HFFc6 (cell line): Measurements from ENCODE around the gene FAF2. TPM values are rescaled to one million over a fixed set of nuclear protein-coding genes. Genes with fewer than 3 reads are reported as not detected.

ENCODE experiments used
- DNase-seq: peaks from one replicate; pipeline ENCODE4 v3.0.0-alpha.2; 2018
- H3K27ac Mint-ChIP-seq: 2 replicates; pipeline ENCODE4 v1.8.0; 2020; ENCODE audit warnings: mild to moderate bottlenecking, mixed read lengths
- H3K27me3 Mint-ChIP-seq: 2 replicates; pipeline ENCODE4 v1.8.0; 2021; ENCODE audit warnings: mild to moderate bottlenecking, moderate library complexity, mixed read lengths; ENCODE audit not compliant: insufficient read depth
- H3K36me3 Mint-ChIP-seq: 2 replicates; pipeline ENCODE4 v1.8.0; 2021; ENCODE audit warnings: low read depth, mixed read lengths
- H3K4me1 Mint-ChIP-seq: 2 replicates; pipeline ENCODE4 v1.8.0; 2020; ENCODE audit warnings: low read depth, mixed read lengths
- H3K4me3 Mint-ChIP-seq: 2 replicates; pipeline ENCODE4 v1.8.0; 2020; ENCODE audit warnings: mild to moderate bottlenecking, moderate library complexity, mixed read lengths
- H3K9me3 Mint-ChIP-seq: 2 replicates; pipeline ENCODE4 v1.8.0; 2020; ENCODE audit warnings: mild to moderate bottlenecking, mixed read lengths
- total RNA-seq, 6 experiments: library from RNA; stranded (reverse); fragmentation: NEBNext Ultra II Directional; extraction: Animal tissue kit (Norgen Biotek cat#: 25700); gene quantifications; 2 replicates in 1 of 6; 3 replicates in 5 of 6; pipeline ENCODE4 v1.2.3, GENCODE V29; 2021
- TF ChIP-seq, protein P1 (sequence below): fragments of 200-600 bp; sonication (generic); IDR thresholded peaks from 2 replicates; pipeline ENCODE4 v1.5.0; 2021; ENCODE audit warnings: antibody characterized with exemption, mild to moderate bottlenecking

Gene FAF2
- total RNA-seq, 6 experiments from 2014 or later = 43.4 to 53.1 (median 49.3) TPM

DNA sequence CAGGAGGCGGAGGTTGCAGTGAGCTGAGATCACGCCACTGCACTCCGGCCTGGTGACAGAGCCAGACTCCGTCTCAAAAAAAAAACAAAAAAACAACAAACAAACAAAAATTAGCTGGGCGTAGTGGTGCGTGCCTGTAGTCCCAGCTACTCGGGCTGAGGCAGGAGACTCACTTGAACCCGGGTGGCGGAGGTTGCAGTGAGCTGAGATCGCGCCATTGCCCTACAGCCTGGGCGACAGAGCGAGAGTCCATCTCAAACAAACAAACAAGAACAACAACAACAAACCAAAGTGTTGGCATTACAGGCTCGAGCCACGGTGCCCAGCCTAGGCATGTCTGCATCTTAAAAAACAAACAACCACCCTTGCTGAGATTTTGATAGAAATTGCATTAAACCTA, 76.8 kb downstream of the FAF2 start:
- no peaks in the 10 kb centered on the region for H3K36me3 Mint-ChIP-seq
- H3K4me3 Mint-ChIP-seq = no peak overlapping the region
- TF ChIP-seq, protein P1, sequence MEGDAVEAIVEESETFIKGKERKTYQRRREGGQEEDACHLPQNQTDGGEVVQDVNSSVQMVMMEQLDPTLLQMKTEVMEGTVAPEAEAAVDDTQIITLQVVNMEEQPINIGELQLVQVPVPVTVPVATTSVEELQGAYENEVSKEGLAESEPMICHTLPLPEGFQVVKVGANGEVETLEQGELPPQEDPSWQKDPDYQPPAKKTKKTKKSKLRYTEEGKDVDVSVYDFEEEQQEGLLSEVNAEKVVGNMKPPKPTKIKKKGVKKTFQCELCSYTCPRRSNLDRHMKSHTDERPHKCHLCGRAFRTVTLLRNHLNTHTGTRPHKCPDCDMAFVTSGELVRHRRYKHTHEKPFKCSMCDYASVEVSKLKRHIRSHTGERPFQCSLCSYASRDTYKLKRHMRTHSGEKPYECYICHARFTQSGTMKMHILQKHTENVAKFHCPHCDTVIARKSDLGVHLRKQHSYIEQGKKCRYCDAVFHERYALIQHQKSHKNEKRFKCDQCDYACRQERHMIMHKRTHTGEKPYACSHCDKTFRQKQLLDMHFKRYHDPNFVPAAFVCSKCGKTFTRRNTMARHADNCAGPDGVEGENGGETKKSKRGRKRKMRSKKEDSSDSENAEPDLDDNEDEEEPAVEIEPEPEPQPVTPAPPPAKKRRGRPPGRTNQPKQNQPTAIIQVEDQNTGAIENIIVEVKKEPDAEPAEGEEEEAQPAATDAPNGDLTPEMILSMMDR = no peak
- H3K27me3 Mint-ChIP-seq = peaks cover 2% of the 10 kb centered on the region
- no peak overlapping the region for H3K27ac Mint-ChIP-seq
- no peaks in the 10 kb centered on the region for H3K9me3 Mint-ChIP-seq
- no peak for DNase-seq
- H3K4me1 Mint-ChIP-seq = 0 out of 2 replicates have a peak, but pooled peaks cover 4% of the 10 kb centered on the region

DNA sequence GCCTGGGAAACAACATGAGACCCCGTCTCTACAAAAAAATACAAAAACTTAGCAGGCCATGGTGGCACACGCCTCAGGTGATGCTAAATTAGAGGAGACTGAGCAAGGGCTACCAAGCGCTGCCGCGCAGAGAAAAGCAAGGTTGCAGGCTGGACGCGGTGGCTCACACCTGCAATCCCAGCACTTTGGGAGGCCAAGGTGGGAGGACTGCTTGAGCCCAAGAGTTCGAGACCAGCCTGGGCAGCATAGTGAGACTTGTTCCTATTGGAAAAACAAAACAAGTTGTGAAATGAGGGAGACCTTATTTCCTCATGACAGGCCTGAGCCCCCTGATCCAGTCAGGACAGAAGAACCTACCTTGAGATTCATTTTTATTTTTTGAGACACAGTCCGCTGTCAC, 77.5 kb downstream of the FAF2 start:
- DNase-seq = no peak
- Mint-ChIP-seq H3K4me3 (no peak overlapping the region), H3K9me3 (no peaks in the 10 kb centered on the region), H3K27me3 (peaks cover 1% of the 10 kb centered on the region), H3K4me1 (0 out of 2 replicates have a peak, but pooled peaks cover 4% of the 10 kb centered on the region), H3K27ac (no peak overlapping the region), H3K36me3 (no peaks in the 10 kb centered on the region)
- TF ChIP-seq, protein P1 = no peak

DNA sequence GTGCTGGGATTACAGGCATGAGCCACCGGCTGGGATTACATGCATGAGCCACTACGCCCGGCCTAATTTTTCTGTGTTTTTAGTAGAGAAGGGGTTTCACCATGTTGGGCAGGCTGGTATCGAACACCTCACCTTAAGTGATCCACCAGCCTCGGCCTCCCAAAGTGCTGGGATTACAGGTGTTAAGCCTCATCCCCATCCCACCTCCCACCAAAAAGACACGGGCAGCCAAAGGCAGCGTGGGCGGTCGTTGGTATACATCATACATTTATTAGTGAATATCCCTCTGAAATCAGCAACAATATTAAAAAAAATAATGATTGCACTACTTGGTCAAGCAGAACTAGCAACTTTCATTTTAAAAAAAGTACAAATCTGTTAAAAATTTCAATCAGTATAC, 78.3 kb downstream of the FAF2 start:
- Mint-ChIP-seq H3K9me3 (no peaks in the 10 kb centered on the region), H3K27me3 (no peaks in the 10 kb centered on the region), H3K4me1 (0 out of 2 replicates have a peak, but pooled peaks cover 4% of the 10 kb centered on the region), H3K27ac (no peak overlapping the region), H3K4me3 (no peak overlapping the region), H3K36me3 (no peaks in the 10 kb centered on the region)
- TF ChIP-seq, protein P1 = no peak
- DNase-seq = no peak

DNA sequence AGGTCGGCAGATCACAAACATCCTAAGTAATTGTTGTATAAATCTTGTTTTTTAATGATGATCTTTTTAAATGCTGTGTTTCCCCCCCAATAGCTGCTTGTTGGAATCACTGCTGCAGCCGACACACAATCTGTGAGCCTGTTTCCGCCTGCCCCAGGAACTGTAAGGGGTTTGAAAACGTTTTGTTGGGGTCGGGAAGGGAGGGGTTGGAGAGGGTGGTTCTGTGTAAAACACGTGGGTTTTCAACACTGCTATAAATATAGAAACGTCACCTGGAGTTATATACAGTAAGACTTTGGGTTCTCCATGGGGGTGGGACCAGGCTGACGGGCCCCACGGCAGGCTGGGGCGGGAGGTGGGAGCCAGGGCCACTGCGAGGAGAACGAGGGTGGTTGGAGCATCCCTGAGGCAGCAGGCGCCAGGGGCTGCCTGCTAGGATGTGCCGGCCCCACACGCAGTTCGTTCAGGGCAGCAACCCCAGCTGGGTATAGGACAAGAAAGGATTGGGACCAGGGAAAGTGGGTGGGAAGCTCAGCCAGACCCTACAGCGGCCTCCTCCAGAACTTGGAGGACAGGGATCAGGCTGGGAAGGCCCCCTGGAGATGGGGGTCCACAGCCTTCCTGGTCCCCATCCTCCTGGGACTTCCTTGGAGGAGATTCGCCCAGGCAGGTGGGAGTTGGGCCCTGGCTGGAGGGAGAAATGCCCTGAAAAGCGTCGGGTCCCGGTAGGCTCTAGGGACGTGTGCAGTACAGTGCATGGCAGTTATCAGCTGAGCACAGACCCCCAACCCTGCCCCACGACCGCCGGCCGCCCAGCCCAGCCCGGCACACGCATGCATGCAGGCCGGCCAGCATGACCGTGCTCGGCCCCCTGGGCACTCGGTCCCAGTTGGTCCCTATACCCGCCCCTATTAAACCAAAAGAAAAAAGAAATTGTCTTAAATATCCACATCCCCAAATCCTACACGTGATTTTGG, 79.3 kb downstream of the FAF2 start:
- Mint-ChIP-seq H3K4me1 (0 out of 2 replicates have a peak, but pooled peaks cover 4% of the 10 kb centered on the region), H3K9me3 (no peaks in the 10 kb centered on the region)

DNA sequence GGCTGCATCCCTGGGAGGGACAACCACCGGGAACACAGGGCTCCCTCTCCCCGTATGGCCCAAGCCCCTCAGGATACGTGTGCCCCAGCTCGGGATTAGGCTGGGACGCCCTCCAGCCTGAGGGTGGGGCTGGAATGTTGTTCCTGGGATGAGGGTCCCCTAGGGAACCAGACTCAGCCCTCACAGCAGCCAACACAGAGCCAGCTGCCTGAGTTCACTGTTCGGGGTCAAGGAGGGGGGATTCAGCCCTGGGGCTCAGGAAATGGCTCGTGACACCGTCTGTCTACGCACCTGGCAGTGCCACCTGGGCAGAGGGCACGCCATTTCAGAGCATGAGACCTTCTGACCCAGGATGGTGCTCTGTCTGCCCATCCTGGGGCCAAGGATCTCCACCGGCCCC, 80.1 kb downstream of the FAF2 start:
- TF ChIP-seq, protein P1 = no peak

More for the DNA sequence above, 79.3 kb downstream of the FAF2 start:
- no peaks in the 10 kb centered on the region for H3K36me3 Mint-ChIP-seq
- no peak for DNase-seq
- TF ChIP-seq, protein P1 = no peak
- no peaks in the 10 kb centered on the region for H3K27me3 Mint-ChIP-seq
- H3K27ac Mint-ChIP-seq = no peak overlapping the region
- H3K4me3 Mint-ChIP-seq = no peak overlapping the region

More for the DNA sequence above, 80.1 kb downstream of the FAF2 start:
- DNase-seq = no peak
- H3K36me3 Mint-ChIP-seq = no peaks in the 10 kb centered on the region
- no peaks in the 10 kb centered on the region for H3K27me3 Mint-ChIP-seq
- H3K9me3 Mint-ChIP-seq = no peaks in the 10 kb centered on the region
- peaks cover 2% of the 10 kb centered on the region; the same call in 1 of the 2 replicates for H3K4me1 Mint-ChIP-seq
- H3K27ac Mint-ChIP-seq = no peak overlapping the region
- H3K4me3 Mint-ChIP-seq = no peak overlapping the region
